Stomach (tissue), 4 donors: ENCODE data around the gene LBX1.

Experiments
- EP300 ChIP-seq: sonication (generic); formaldehyde crosslinking; IDR thresholded peaks from one replicate; pipeline ENCODE4 v1.6.1; 2017; ENCODE audit warnings: antibody characterized with exemption
- TF ChIP-seq, protein P1 (sequence below), 7 experiments: fragments of 450-650 bp in 4 of 7; fragments of 200-600 bp in 3 of 7; sonication (generic) in 3 of 7; IDR thresholded peaks; one replicate each; pipeline ENCODE4 v1.5.1; 2016 to 2019; ENCODE audit warnings: antibody characterized with exemption in 7 of 7, control low read depth in 2 of 7, mild to moderate bottlenecking in 1 of 7

- no peak for TF ChIP-seq EP300
- TF ChIP-seq, protein P1, sequence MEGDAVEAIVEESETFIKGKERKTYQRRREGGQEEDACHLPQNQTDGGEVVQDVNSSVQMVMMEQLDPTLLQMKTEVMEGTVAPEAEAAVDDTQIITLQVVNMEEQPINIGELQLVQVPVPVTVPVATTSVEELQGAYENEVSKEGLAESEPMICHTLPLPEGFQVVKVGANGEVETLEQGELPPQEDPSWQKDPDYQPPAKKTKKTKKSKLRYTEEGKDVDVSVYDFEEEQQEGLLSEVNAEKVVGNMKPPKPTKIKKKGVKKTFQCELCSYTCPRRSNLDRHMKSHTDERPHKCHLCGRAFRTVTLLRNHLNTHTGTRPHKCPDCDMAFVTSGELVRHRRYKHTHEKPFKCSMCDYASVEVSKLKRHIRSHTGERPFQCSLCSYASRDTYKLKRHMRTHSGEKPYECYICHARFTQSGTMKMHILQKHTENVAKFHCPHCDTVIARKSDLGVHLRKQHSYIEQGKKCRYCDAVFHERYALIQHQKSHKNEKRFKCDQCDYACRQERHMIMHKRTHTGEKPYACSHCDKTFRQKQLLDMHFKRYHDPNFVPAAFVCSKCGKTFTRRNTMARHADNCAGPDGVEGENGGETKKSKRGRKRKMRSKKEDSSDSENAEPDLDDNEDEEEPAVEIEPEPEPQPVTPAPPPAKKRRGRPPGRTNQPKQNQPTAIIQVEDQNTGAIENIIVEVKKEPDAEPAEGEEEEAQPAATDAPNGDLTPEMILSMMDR (IDR thresholded peaks at IDR 0.05): no peak
These were observed 4.1 kb downstream of the LBX1 start for GRCh38 chr10:101224910-101225823.
